MCF 10A (cell line): ENCODE measurements around the gene DLG2. TPM values are rescaled to one million over a fixed set of nuclear protein-coding genes. Genes with fewer than 3 reads are reported as not detected.

ENCODE experiments used
- BruUV-seq: library from RNA; stranded (reverse); fragments of 400-500 nt; replicated peaks from 2 replicates; lab custom pipeline; 2021; lab: Mats Ljungman, UMichigan
- CTCF ChIA-PET: fragments of 300-600 bp; sonication (Branson Sonifier 250); formaldehyde crosslinking; extraction: SDS; loops from one replicate; lab custom pipeline; 2021; ENCODE audit warnings: antibody characterized with exemption, inconsistent platforms; lab: Yijun Ruan, JAX
- POLR2A ChIA-PET: fragments of 300-600, 350-650 bp; sonication (Branson Sonifier 250); formaldehyde crosslinking; extraction: SDS; loops from one replicate; lab custom pipeline; 2020; ENCODE audit warnings: antibody characterized with exemption, inconsistent platforms; lab: Yijun Ruan, JAX
- DNase-seq: peaks from one replicate; pipeline ENCODE4 v3.0.0-alpha.2; 2018; ENCODE audit not compliant: unreplicated experiment
- H3K27ac Mint-ChIP-seq: one replicate; pipeline ENCODE4 v1.8.0; 2022; ENCODE audit warnings: mild to moderate bottlenecking, low read depth, mixed read lengths; ENCODE audit not compliant: unreplicated experiment
- H3K27me3 Mint-ChIP-seq: one replicate; pipeline ENCODE4 v1.8.0; 2022; ENCODE audit warnings: mixed read lengths; ENCODE audit not compliant: insufficient read depth, unreplicated experiment
- H3K36me3 Mint-ChIP-seq: one replicate; pipeline ENCODE4 v1.8.0; 2022; ENCODE audit warnings: mild to moderate bottlenecking, moderate library complexity, mixed read lengths; ENCODE audit not compliant: insufficient read depth, unreplicated experiment
- H3K4me1 Mint-ChIP-seq: one replicate; pipeline ENCODE4 v1.8.0; 2022; ENCODE audit warnings: mixed read lengths; ENCODE audit not compliant: insufficient read depth, unreplicated experiment
- H3K4me3 Mint-ChIP-seq: one replicate; pipeline ENCODE4 v1.8.0; 2022; ENCODE audit warnings: mild to moderate bottlenecking, moderate library complexity, mixed read lengths; ENCODE audit not compliant: unreplicated experiment
- H3K9me3 Mint-ChIP-seq: one replicate; pipeline ENCODE4 v1.8.0; 2022; ENCODE audit warnings: mixed read lengths; ENCODE audit not compliant: unreplicated experiment
- intact Hi-C: fragments of 100-400 bp; cut with micrococcal nuclease; formaldehyde crosslinking; loops from 2 replicates; pipeline ENCODE4 v1.14.1; 2022
- total RNA-seq: library from RNA; stranded (reverse); gene quantifications from 2 replicates; pipeline ENCODE4 v1.2.3, GENCODE V29; 2022
- TF ChIP-seq, protein P1 (sequence below): fragments of 200-600 bp; IDR thresholded peaks from one replicate; pipeline ENCODE4 v1.8.0; 2022; ENCODE audit warnings: antibody characterized with exemption, mild to moderate bottlenecking; ENCODE audit not compliant: unreplicated experiment

The DLG2 gene
- total RNA-seq, 1 experiment from 2014 or later = 0.26 TPM

DNA sequence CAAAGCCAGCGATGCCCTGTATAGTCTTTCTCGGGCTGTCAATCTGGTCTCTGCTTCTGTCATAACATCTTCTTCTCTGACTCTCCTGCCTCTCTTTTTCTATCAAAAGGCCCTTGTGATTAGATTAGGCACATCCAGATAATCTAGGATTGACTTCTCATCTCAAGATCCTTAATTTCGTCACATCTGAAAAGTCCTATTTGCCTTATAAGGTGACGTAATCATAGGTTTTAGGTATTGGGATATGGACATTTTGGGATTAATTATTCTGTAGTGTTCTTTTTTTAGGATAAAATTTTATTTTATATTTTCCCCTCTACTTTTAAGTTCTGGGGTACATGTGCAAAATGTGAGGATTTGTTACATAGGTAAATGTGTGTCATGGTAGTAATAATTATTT, 1860.2 kb downstream of the DLG2 start:
- no TSS peak for BruUV-seq

GRCh38 chr11:83764643-83765042, 1862.5 kb downstream of the DLG2 start:
- Mint-ChIP-seq H3K4me1 (no peaks in the 10 kb centered on the region), H3K36me3 (no peaks in the 10 kb centered on the region), H3K27ac (no peak overlapping the region), H3K9me3 (no peaks in the 10 kb centered on the region), H3K4me3 (no peak overlapping the region), H3K27me3 (peaks cover 30% of the 10 kb centered on the region)
- CTCF ChIA-PET = interaction anchor here (0.6 to 0.7 kb wide), 2 partner anchors 11 to 877 kb away, joined by 3 read pairs; no protein-coding TSS in a partner anchor
- no TSS peak for BruUV-seq
- intact Hi-C loops = no loop called here
- DNase-seq = no peak
- POLR2A ChIA-PET = no interaction called here
- TF ChIP-seq, protein P1, sequence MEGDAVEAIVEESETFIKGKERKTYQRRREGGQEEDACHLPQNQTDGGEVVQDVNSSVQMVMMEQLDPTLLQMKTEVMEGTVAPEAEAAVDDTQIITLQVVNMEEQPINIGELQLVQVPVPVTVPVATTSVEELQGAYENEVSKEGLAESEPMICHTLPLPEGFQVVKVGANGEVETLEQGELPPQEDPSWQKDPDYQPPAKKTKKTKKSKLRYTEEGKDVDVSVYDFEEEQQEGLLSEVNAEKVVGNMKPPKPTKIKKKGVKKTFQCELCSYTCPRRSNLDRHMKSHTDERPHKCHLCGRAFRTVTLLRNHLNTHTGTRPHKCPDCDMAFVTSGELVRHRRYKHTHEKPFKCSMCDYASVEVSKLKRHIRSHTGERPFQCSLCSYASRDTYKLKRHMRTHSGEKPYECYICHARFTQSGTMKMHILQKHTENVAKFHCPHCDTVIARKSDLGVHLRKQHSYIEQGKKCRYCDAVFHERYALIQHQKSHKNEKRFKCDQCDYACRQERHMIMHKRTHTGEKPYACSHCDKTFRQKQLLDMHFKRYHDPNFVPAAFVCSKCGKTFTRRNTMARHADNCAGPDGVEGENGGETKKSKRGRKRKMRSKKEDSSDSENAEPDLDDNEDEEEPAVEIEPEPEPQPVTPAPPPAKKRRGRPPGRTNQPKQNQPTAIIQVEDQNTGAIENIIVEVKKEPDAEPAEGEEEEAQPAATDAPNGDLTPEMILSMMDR = no peak

More for the DNA sequence above, 1860.2 kb downstream of the DLG2 start:
- CTCF ChIA-PET = interaction anchor here (0.8 kb wide), 1 partner anchor 51 kb away, joined by 4 read pairs; no protein-coding TSS in a partner anchor
- intact Hi-C loops = no loop called here
- Mint-ChIP-seq H3K27me3 (peaks cover 30% of the 10 kb centered on the region), H3K36me3 (no peaks in the 10 kb centered on the region), H3K9me3 (no peaks in the 10 kb centered on the region), H3K27ac (no peak overlapping the region), H3K4me3 (no peak overlapping the region), H3K4me1 (no peaks in the 10 kb centered on the region)
- TF ChIP-seq, protein P1 = no peak
- POLR2A ChIA-PET = no interaction called here
- DNase-seq = no peak

DNA sequence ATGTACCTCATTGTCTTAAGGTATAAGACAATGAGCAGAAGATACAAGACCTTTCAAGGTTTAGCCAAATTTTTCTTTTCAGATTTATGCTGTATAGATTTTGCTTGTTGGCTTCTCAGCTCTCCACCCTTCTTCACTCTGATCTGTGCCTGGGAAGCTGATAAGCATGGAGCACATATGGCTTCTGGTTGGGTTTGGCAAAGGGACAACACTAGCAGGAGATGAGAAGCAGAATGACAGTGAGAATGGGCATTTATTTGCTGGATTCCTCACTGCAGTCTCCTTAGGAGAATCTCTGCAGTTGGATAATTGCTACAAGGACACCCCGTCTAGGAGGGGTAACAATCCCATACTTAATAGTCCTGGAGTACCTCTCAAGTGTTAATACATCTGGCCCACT, 1866.2 kb downstream of the DLG2 start:
- no peaks in the 10 kb centered on the region for H3K36me3 Mint-ChIP-seq
- BruUV-seq = no TSS peak
- H3K9me3 Mint-ChIP-seq = no peaks in the 10 kb centered on the region
- H3K4me3 Mint-ChIP-seq = no peak overlapping the region
- DNase-seq = no peak
- TF ChIP-seq, protein P1 = no peak
- CTCF ChIA-PET = interaction anchor here (0.6 kb wide), 2 partner anchors 14 to 123 kb away, joined by 3 read pairs; no protein-coding TSS in a partner anchor
- H3K27me3 Mint-ChIP-seq = peaks cover 45% of the 10 kb centered on the region
- H3K4me1 Mint-ChIP-seq = no peaks in the 10 kb centered on the region
- no peak overlapping the region for H3K27ac Mint-ChIP-seq
- intact Hi-C loops = no loop called here
- POLR2A ChIA-PET = no interaction called here

- BruUV-seq = no TSS peak
- ChIA-PET POLR2A (no interaction called here), CTCF (interaction anchor here (0.9 kb wide), 1 partner anchor 1004 kb away, joined by 3 read pairs; no protein-coding TSS in a partner anchor)
- DNase-seq = no peak
- Mint-ChIP-seq H3K9me3 (no peaks in the 10 kb centered on the region), H3K4me3 (no peak overlapping the region), H3K27ac (no peak overlapping the region), H3K36me3 (no peaks in the 10 kb centered on the region), H3K27me3 (peaks cover 45% of the 10 kb centered on the region), H3K4me1 (no peaks in the 10 kb centered on the region)
- intact Hi-C loops = no loop called here
- TF ChIP-seq, protein P1 = no peak
Observed at GRCh38 chr11:83759148-83759547, 1868.0 kb downstream of the DLG2 start.
